Endothelial cell of umbilical vein (primary cell): ENCODE measurements around the gene KRTAP5-1. TPM values are rescaled to one million over a fixed set of nuclear protein-coding genes. Genes with fewer than 3 reads are reported as not detected.

ENCODE experiments used
- BruUV-seq: library from RNA; stranded (reverse); fragments of 400-500 nt; replicated peaks from 2 replicates; lab custom pipeline; 2021; lab: Mats Ljungman, UMichigan
- CTCF ChIA-PET: fragments of 300-600, 350-600 bp; sonication (Branson Sonifier 250); formaldehyde crosslinking; loops from one replicate; lab custom pipeline; 2021; ENCODE audit warnings: antibody characterized with exemption, inconsistent platforms; lab: Charles Lee
- POLR2A ChIA-PET: fragments of 300-600, 350-600 bp; sonication (Branson Sonifier 250); formaldehyde crosslinking; loops from one replicate; lab custom pipeline; 2021; ENCODE audit warnings: antibody characterized with exemption, inconsistent platforms; lab: Charles Lee
- DNase-seq: peaks from one replicate; pipeline ENCODE4 v3.0.0-alpha.2; 2011; ENCODE audit warnings: low read depth, low spot score
- FAIRE-seq: peaks from 2 replicates; lab custom pipeline; 2011; peaks lifted over from hg19 to GRCh38; lab: Jason Lieb, UNC
- H2AFZ ChIP-seq: 2 replicates; pipeline ENCODE4 v1.6.0; 2012; ENCODE audit warnings: low read depth, low read length, control low read depth, inconsistent platforms
- H3K27ac ChIP-seq: 2 replicates; pipeline ENCODE4 v1.5.1; 2011; ENCODE audit warnings: low read depth, mild to moderate bottlenecking, control low read depth, low read length, moderate library complexity; ENCODE audit not compliant: insufficient read depth
- H3K27me3 ChIP-seq, 2 experiments: 2 replicates each; pipeline versions ENCODE4 v1.6.0 to v1.6.1; 2011; ENCODE audit warnings: low read length in 2 of 2, mixed read lengths in 1 of 2; ENCODE audit not compliant: control insufficient read depth in 2 of 2, insufficient read depth in 2 of 2
- H3K36me3 ChIP-seq, 2 experiments: 2 replicates in 1 of 2; 3 replicates in 1 of 2; pipeline ENCODE4 v1.5.1; 2011; ENCODE audit warnings: low read length in 2 of 2, mild to moderate bottlenecking in 1 of 2, moderate library complexity in 1 of 2; ENCODE audit not compliant: control insufficient read depth in 2 of 2, insufficient read depth in 2 of 2; ENCODE audit errors: extremely low read depth in 1 of 2
- H3K4me1 ChIP-seq: 3 replicates; pipeline ENCODE4 v1.5.1; 2011; ENCODE audit warnings: mild to moderate bottlenecking, low read length; ENCODE audit not compliant: control insufficient read depth, insufficient read depth; ENCODE audit errors: extremely low read depth
- H3K4me2 ChIP-seq: 2 replicates; pipeline ENCODE4 v1.6.1; 2011; ENCODE audit warnings: low read length, control low read depth, mixed read lengths; ENCODE audit not compliant: insufficient read depth
- H3K4me3 ChIP-seq, 3 experiments: fragments of 200-600 bp in 1 of 3; sonication (generic), shearing (Covaris generic) in 1 of 3; replicated peaks in 1 of 3; 2 replicates each; pipeline ENCODE4 v1.5.1; 2011 to 2016; ENCODE audit warnings: control low read depth in 3 of 3, low read length in 3 of 3, mild to moderate bottlenecking in 2 of 3, inconsistent platforms in 1 of 3, low read depth in 1 of 3, moderate library complexity in 1 of 3; ENCODE audit not compliant: insufficient read depth in 1 of 3
- H3K79me2 ChIP-seq: 2 replicates; pipeline ENCODE4 v1.6.0; 2012; ENCODE audit warnings: low read length, inconsistent platforms; ENCODE audit not compliant: control insufficient read depth, insufficient read depth
- H3K9ac ChIP-seq: replicated peaks from 2 replicates; pipeline ENCODE3; 2011; ENCODE audit warnings: low read length, control low read depth; ENCODE audit not compliant: insufficient read depth; ENCODE audit errors: extremely low read depth
- H3K9me1 ChIP-seq: replicated peaks from 3 replicates; pipeline ENCODE4 v1.6.0; 2011; ENCODE audit warnings: mild to moderate bottlenecking, low read length; ENCODE audit not compliant: control insufficient read depth, insufficient read depth; ENCODE audit errors: extremely low read depth
- H3K9me3 ChIP-seq: replicated peaks from 2 replicates; pipeline ENCODE4 v1.5.1; 2012; ENCODE audit warnings: low read length, inconsistent platforms; ENCODE audit not compliant: control insufficient read depth, insufficient read depth
- H4K20me1 ChIP-seq: replicated peaks from 2 replicates; pipeline ENCODE3; 2011; ENCODE audit warnings: mild to moderate bottlenecking, low read length; ENCODE audit not compliant: control insufficient read depth, insufficient read depth; ENCODE audit errors: extremely low read depth
- CTCF ChIP-seq, 2 donors: IDR thresholded peaks; 1 replicate in 1 of 2; 2 replicates in 1 of 2; pipeline ENCODE4 v1.5.1; 2011; ENCODE audit warnings: low read length in 2 of 2, mild to moderate bottlenecking in 2 of 2, moderate library complexity in 2 of 2, control low read depth in 1 of 2, inconsistent platforms in 1 of 2, low read depth in 1 of 2; ENCODE audit not compliant: insufficient read depth in 1 of 2; ENCODE audit errors: extremely low read depth in 1 of 2
- EZH2 ChIP-seq: IDR thresholded peaks from 2 replicates; pipeline ENCODE4 v1.6.1; 2012; ENCODE audit warnings: borderline replicate concordance, low read depth, mild to moderate bottlenecking, moderate library complexity, low read length, inconsistent platforms; ENCODE audit not compliant: severe bottlenecking
- FOS ChIP-seq: IDR thresholded peaks from 2 replicates; pipeline ENCODE4 v1.6.1; 2011; ENCODE audit warnings: mild to moderate bottlenecking, low read length, moderate library complexity, borderline replicate concordance; ENCODE audit not compliant: insufficient read depth
- GATA2 ChIP-seq: IDR thresholded peaks from 2 replicates; pipeline ENCODE4 v1.7.0; 2011; ENCODE audit warnings: low read depth, mild to moderate bottlenecking, moderate library complexity, mixed read lengths, low read length; ENCODE audit not compliant: insufficient read length, insufficient read depth
- JUN ChIP-seq: IDR thresholded peaks from 2 replicates; pipeline ENCODE4 v1.6.1; 2011; ENCODE audit warnings: borderline replicate concordance, low read depth; ENCODE audit not compliant: insufficient read length, insufficient read depth
- MYC ChIP-seq: IDR thresholded peaks from one replicate; pipeline ENCODE4 v1.6.1; 2011; ENCODE audit warnings: mild to moderate bottlenecking, low read depth, low read length
- POLR2A ChIP-seq: IDR thresholded peaks from 2 replicates; pipeline ENCODE4 v1.6.1; 2012; ENCODE audit warnings: low read depth, mild to moderate bottlenecking, control low read depth, low read length
- POLR2AphosphoS5 ChIP-seq: IDR thresholded peaks from 2 replicates; pipeline ENCODE4 v1.6.1; 2012; ENCODE audit warnings: low read depth, mild to moderate bottlenecking, control low read depth, low read length, moderate library complexity; ENCODE audit not compliant: insufficient read depth
- dilution Hi-C: fragments of 300-500 bp; cut with MboI; formaldehyde crosslinking; loops from one replicate; pipeline ENCODE4 v1.15.0; 2019; ENCODE audit warnings: low sequenced_read_pairs; ENCODE audit not compliant: extremely low pct_ligation_motif_present
- intact Hi-C: fragments of 100-400 bp; cut with micrococcal nuclease; formaldehyde crosslinking; loops from one replicate; pipeline ENCODE4 v1.10.0; 2022
- polyA plus RNA-seq, 4 experiments: library from polyadenylated mRNA; depleted of rRNA in 3 of 4; stranded (reverse) in 3 of 4; unstranded in 1 of 4; fragments of >200 nt; gene quantifications; 2 replicates each; pipeline versions ENCODE4 v1.2.1 to v1.2.3, GENCODE V29; 2011 to 2012; ENCODE audit warnings: missing spikeins in 1 of 4
- total RNA-seq: library from RNA; stranded (reverse); gene quantifications from 2 replicates; pipeline ENCODE4 v1.2.3, GENCODE V29; 2021
- TF ChIP-seq, protein P1 (sequence below): IDR thresholded peaks from 2 replicates; pipeline ENCODE4 v1.6.1; 2011; ENCODE audit not compliant: insufficient read depth, insufficient read length

Gene KRTAP5-1
- total and polyA plus RNA-seq, 2 donors (not counting 3 experiments of a cell fraction or from before 2014, with no cell fraction given), result not detected

DNA sequence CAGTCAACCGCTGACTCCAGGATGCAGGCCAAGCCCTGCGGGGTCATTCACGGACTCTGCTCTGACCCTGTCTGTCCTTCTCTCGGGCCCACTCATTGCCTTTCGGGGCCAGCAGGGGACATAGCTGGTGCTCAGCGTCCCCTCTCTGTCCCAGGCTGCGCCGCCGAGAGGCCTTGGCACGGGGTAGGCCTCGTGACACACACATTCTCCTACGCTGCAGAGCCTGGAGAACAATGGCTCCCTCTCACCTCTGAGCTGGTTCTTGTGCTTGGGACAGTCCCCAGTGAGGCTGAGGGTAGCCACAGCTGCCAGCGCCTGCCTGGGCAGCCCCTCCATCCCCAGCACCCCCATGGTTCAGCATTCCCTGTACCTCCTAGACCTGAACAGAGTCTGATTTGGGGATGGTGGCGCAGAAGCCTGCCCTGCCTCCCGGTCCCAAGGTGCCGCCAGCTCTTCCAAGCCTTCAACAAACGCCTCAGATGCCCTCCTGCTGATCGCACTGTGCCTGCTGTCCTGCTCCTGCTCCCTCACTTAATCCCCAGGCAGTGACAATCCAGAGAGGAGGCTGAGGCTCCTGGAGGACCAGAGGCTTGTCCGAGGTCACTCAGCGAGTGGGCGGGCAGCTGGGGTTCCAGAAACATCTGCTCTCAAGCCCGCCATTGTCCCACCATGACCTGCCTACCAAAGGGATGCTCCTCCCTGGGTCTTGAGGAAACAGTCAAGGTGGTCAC lies 43.4 kb downstream of the KRTAP5-1 start:
- intact Hi-C loops (no loop called here), dilution Hi-C loops (no loop called here)
- no peak overlapping the region for H3K4me3 ChIP-seq
- ChIA-PET CTCF (interaction anchor here (1.5 to 9.8 kb wide), 2 partner anchors 8 to 35 kb away, joined by 3 to 313 read pairs; no protein-coding TSS in a partner anchor), POLR2A (no interaction called here)
- H3K27ac ChIP-seq, result no peak overlapping the region
- H3K4me2 ChIP-seq, result no peak overlapping the region
- no peaks in the 10 kb centered on the region for H3K36me3 ChIP-seq
- no peaks in the 10 kb centered on the region for H3K9me3 ChIP-seq
- H4K20me1 ChIP-seq, result no peaks in the 10 kb centered on the region
- FAIRE-seq, result no peak
- no peaks in the 10 kb centered on the region for H3K4me1 ChIP-seq
- no peak for DNase-seq
- H2AFZ ChIP-seq, result no peak overlapping the region
- no peak for TF ChIP-seq CTCF (IDR thresholded peaks at IDR 0.05; ENCODE audit: extremely low read depth in 1 of 2, insufficient read depth in 1 of 2, low read depth in 1 of 2, low read length in 2 of 2)
- no peak for TF ChIP-seq POLR2A
- TF ChIP-seq FOS, result no peak
- TF ChIP-seq EZH2, result no peak
- TF ChIP-seq MYC, result no peak
- TF ChIP-seq GATA2, result no peak
- TF ChIP-seq JUN, result no peak
- TF ChIP-seq, protein P1, sequence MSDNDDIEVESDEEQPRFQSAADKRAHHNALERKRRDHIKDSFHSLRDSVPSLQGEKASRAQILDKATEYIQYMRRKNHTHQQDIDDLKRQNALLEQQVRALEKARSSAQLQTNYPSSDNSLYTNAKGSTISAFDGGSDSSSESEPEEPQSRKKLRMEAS, result no peak
- TF ChIP-seq POLR2AphosphoS5, result no peak
- H3K9ac ChIP-seq, result no peak overlapping the region
- H3K9me1 ChIP-seq, result no peaks in the 10 kb centered on the region
- H3K79me2 ChIP-seq, result peaks cover 6% of the 10 kb centered on the region
- BruUV-seq, result no TSS peak
- H3K27me3 ChIP-seq, result peaks cover 14 to 16% of the 10 kb centered on the region in 2 experiments
